SK-N-SH (cell line): ENCODE measurements around the gene CUBN. TPM values are rescaled to one million over a fixed set of nuclear protein-coding genes. Genes with fewer than 3 reads are reported as not detected.

Source experiments
- CTCF ChIA-PET: fragments of 300-600, 350-600 bp; formaldehyde crosslinking; extraction: SDS; loops from one replicate; lab custom pipeline; 2021; lab: Yijun Ruan, JAX
- POLR2A ChIA-PET: fragments of 350-600 bp; sonication (Branson Sonifier 250); formaldehyde crosslinking; extraction: SDS; loops from one replicate; lab custom pipeline; 2020; ENCODE audit warnings: antibody characterized with exemption, inconsistent platforms; lab: Yijun Ruan, JAX
- DNase-seq: peaks from one replicate; pipeline ENCODE4 v3.0.0; 2012
- H2AFZ ChIP-seq: fragments of 200-600 bp; sonication (generic); 2 replicates; pipeline ENCODE4 v1.8.1; 2016; ENCODE audit warnings: antibody characterized with exemption, mild to moderate bottlenecking, low read depth
- H3F3A ChIP-seq: fragments of 200-600 bp; sonication (generic); replicated peaks from 2 replicates; pipeline ENCODE3; 2016; ENCODE audit warnings: antibody characterized with exemption, mild to moderate bottlenecking; ENCODE audit not compliant: insufficient read depth
- H3K27ac ChIP-seq, 2 experiments: fragments of 200-500 bp in 1 of 2; fragments of 200-600 bp in 1 of 2; sonication (Bioruptor generic) in 1 of 2; sonication (generic), shearing (Covaris generic) in 1 of 2; 2 replicates each; pipeline versions ENCODE4 v1.5.1 to v1.6.1; 2014 to 2016; ENCODE audit warnings: low read depth in 2 of 2, inconsistent platforms in 1 of 2, low read length in 1 of 2, mild to moderate bottlenecking in 1 of 2, mixed read lengths in 1 of 2
- H3K27me3 ChIP-seq: fragments of 200-600 bp; sonication (generic), shearing (Covaris generic); 2 replicates; pipeline ENCODE4 v1.6.1; 2016; ENCODE audit warnings: mixed run types; ENCODE audit not compliant: insufficient read depth
- H3K36me3 ChIP-seq, 2 experiments: fragments of 200-500 bp in 1 of 2; fragments of 200-600 bp in 1 of 2; sonication (Bioruptor generic) in 1 of 2; sonication (generic) in 1 of 2; replicated peaks in 1 of 2; 2 replicates each; pipeline versions ENCODE3 to v1.5.1; 2014 to 2016; ENCODE audit warnings: low read length in 1 of 2, mild to moderate bottlenecking in 1 of 2; ENCODE audit not compliant: insufficient read depth in 2 of 2, control insufficient read depth in 1 of 2
- H3K4me1 ChIP-seq, 2 experiments: fragments of 200-500 bp in 1 of 2; fragments of 200-600 bp in 1 of 2; sonication (Bioruptor generic) in 1 of 2; sonication (generic), shearing (Covaris generic) in 1 of 2; 2 replicates each; pipeline versions ENCODE4 v1.5.1 to v1.6.1; 2014 to 2016; ENCODE audit warnings: low read depth in 1 of 2, low read length in 1 of 2, mixed run types in 1 of 2; ENCODE audit not compliant: insufficient read depth in 2 of 2, control insufficient read depth in 1 of 2
- H3K4me2 ChIP-seq: fragments of 200-600 bp; sonication (generic), shearing (Covaris generic); 2 replicates; pipeline ENCODE4 v1.6.1; 2017; ENCODE audit warnings: mixed run types
- H3K4me3 ChIP-seq, 2 experiments: fragments of 200-500 bp in 1 of 2; fragments of 200-600 bp in 1 of 2; sonication (Bioruptor generic) in 1 of 2; sonication (generic), shearing (Covaris generic) in 1 of 2; 2 replicates each; pipeline versions ENCODE4 v1.5.1 to v1.8.1; 2014 to 2016; ENCODE audit warnings: low read depth in 2 of 2, inconsistent platforms in 1 of 2, low read length in 1 of 2, mild to moderate bottlenecking in 1 of 2, mixed read lengths in 1 of 2, moderate library complexity in 1 of 2
- H3K79me2 ChIP-seq: fragments of 200-600 bp; sonication (generic); 2 replicates; pipeline ENCODE4 v1.8.1; 2017; ENCODE audit warnings: mild to moderate bottlenecking; ENCODE audit not compliant: insufficient read depth
- H3K9ac ChIP-seq: fragments of 200-600 bp; sonication (generic); 2 replicates; pipeline ENCODE4 v1.6.1; 2017; ENCODE audit warnings: mixed run types
- H3K9me2 ChIP-seq: fragments of 200-600 bp; sonication (generic); 2 replicates; pipeline ENCODE4 v1.6.1; 2017; ENCODE audit warnings: mixed run types
- H3K9me3 ChIP-seq: fragments of 200-600 bp; sonication (generic); 2 replicates; pipeline ENCODE4 v1.6.1; 2017; ENCODE audit warnings: mixed run types, mild to moderate bottlenecking, moderate library complexity
- H4K20me1 ChIP-seq: fragments of 200-600 bp; sonication (generic); 2 replicates; pipeline ENCODE4 v1.6.1; 2017; ENCODE audit warnings: mild to moderate bottlenecking, mixed run types; ENCODE audit not compliant: insufficient read depth
- ELF1 ChIP-seq: IDR thresholded peaks from 2 replicates; pipeline ENCODE4 v1.4.0; 2012
- EP300 ChIP-seq, 2 experiments: IDR thresholded peaks; 2 replicates each; pipeline versions ENCODE4 v1.4.0 to v1.6.1; 2012; ENCODE audit warnings: borderline replicate concordance in 1 of 2, low read depth in 1 of 2, low read length in 1 of 2
- FOSL2 ChIP-seq: IDR thresholded peaks from 2 replicates; pipeline ENCODE4 v1.4.0; 2012; ENCODE audit warnings: low read depth, mild to moderate bottlenecking, moderate library complexity, borderline replicate concordance
- FOXM1 ChIP-seq: IDR thresholded peaks from 2 replicates; pipeline ENCODE4 v1.4.0; 2012; ENCODE audit warnings: low read depth, mild to moderate bottlenecking
- GABPA ChIP-seq: IDR thresholded peaks from 2 replicates; pipeline ENCODE4 v1.4.0; 2012; ENCODE audit warnings: low read depth, mild to moderate bottlenecking
- IRF3 ChIP-seq: fragments of 150-350 bp; IDR thresholded peaks from 2 replicates; pipeline ENCODE4 v1.6.1; 2016; ENCODE audit warnings: mild to moderate bottlenecking, low read depth, low read length
- JUND ChIP-seq: IDR thresholded peaks from 2 replicates; pipeline ENCODE4 v1.4.0; 2012
- MEF2A ChIP-seq: IDR thresholded peaks from 2 replicates; pipeline ENCODE4 v1.4.0; 2012; ENCODE audit warnings: low read depth, borderline replicate concordance
- NRF1 ChIP-seq: IDR thresholded peaks from 2 replicates; pipeline ENCODE4 v1.6.1; 2012; ENCODE audit warnings: low read depth, mild to moderate bottlenecking, low read length
- PBX3 ChIP-seq: IDR thresholded peaks from 2 replicates; pipeline ENCODE4; 2012
- POLR2AphosphoS5 ChIP-seq: IDR thresholded peaks from 2 replicates; pipeline ENCODE4 v1.6.1; 2012; ENCODE audit warnings: low read depth, low read length
- RAD21 ChIP-seq: IDR thresholded peaks from 2 replicates; pipeline ENCODE4 v1.6.1; 2012; ENCODE audit warnings: mild to moderate bottlenecking, low read length
- RCOR1 ChIP-seq: fragments of 150-350 bp; IDR thresholded peaks from 2 replicates; pipeline ENCODE4 v1.6.1; 2017; ENCODE audit warnings: antibody characterized with exemption, low read length
- REST ChIP-seq: IDR thresholded peaks from 2 replicates; pipeline ENCODE4 v1.6.1; 2012; ENCODE audit warnings: mild to moderate bottlenecking, low read depth, low read length, moderate library complexity
- RFX5 ChIP-seq: IDR thresholded peaks from 2 replicates; pipeline ENCODE4 v1.6.1; 2012; ENCODE audit warnings: mild to moderate bottlenecking, improper control_type of control experiment, low read length
- RXRA ChIP-seq: IDR thresholded peaks from 2 replicates; pipeline ENCODE4 v1.4.0; 2012; ENCODE audit warnings: low read depth, mild to moderate bottlenecking, borderline replicate concordance
- SIN3A ChIP-seq: IDR thresholded peaks from 2 replicates; pipeline ENCODE4 v1.6.1; 2012; ENCODE audit warnings: low read depth, mild to moderate bottlenecking, low read length, moderate library complexity, borderline replicate concordance
- SMC3 ChIP-seq: IDR thresholded peaks from 2 replicates; pipeline ENCODE4 v1.6.1; 2012; ENCODE audit warnings: low read depth, low read length, improper control_type of control experiment
- YY1 ChIP-seq: IDR thresholded peaks from 2 replicates; pipeline ENCODE4 v1.4.0; 2012; ENCODE audit warnings: low read depth, mild to moderate bottlenecking
- WGBS: methylation state at CpG from one replicate; pipeline ENCODE4 v1.1.6; 2017; ENCODE audit warnings: low lambda C conversion rate; 5-methylcytosine and 5-hydroxymethylcytosine counted together
- polyA plus RNA-seq, 3 experiments: library from polyadenylated mRNA; depleted of rRNA; stranded (reverse); fragments of >200 nt; gene quantifications; 2 replicates each; pipeline ENCODE4 v1.2.3, GENCODE V29; 2012

The CUBN gene
- polyA plus RNA-seq, 1 of the 3 experiments (the other 2 are of a cell fraction) = 2.4 TPM

DNA sequence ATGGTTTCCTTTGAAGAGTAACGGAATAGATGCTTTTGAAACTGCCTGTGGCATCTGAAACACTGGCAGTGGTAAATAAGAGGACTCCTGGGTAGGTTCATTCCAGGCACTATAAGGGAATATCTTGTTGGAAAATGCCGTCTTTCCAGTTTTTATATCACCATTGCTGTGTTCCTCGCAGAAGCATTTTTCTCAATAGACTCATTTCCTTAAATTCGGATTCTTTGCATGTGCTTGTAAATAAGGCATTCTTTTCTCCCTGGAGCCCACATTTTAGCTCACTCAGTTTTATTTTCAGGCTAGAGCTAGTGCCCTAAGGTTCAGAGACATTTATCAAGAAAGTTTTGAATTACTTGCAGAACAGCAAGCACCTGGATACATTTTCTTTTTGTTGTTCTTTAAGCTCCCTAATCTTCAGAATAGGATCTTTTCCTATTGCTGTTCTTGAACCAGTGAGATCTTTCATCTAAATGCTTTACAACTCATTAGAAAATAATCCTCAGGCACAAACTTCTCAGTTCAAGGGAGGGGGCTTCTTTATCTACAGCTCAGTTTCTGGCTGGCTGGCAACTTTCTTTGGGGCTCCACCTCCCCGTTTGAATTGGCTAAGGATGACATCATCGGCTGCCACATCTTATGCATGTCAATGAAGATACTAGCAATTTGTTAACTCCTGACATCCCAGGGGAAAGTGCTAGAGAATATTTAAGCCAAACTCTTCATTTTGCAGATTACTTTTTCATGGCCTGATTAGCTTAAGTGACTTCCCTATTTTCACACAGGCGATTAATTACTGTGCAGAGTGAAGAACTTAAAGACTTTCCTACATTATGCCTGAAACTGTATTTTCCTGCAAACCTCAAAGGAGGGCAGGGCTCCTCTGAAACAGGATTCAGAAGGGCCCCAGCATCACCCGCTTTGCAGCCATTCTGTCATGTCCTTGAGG lies 178.7 kb downstream of the CUBN start:
- no peaks in the 10 kb centered on the region for H4K20me1 ChIP-seq
- H3K36me3 ChIP-seq = no peaks in the 10 kb centered on the region
- H3K9me3 ChIP-seq = no peaks in the 10 kb centered on the region
- TF ChIP-seq SIN3A (no peak), RCOR1 (no peak), JUND (peak; percentile 64), RAD21 (no peak), POLR2AphosphoS5 (peak; percentile 57; the same call in 1 of the 2 replicates), FOSL2 (peak; percentile 52; the same call in 1 of the 2 replicates), PBX3 (peak; percentile 97), EP300 (IDR thresholded peaks at IDR 0.05; ENCODE audit: borderline replicate concordance in 1 of 2, low read depth in 1 of 2, low read length in 1 of 2) (0 out of 4 replicates have a peak, but pooled peaks of 1 of the 2 experiments have one; percentile 19), NRF1 (no peak), IRF3 (no peak), FOXM1 (no peak), RXRA (0 out of 2 replicates have a peak, but pooled peaks have one; percentile 15)
- H3K79me2 ChIP-seq = no peaks in the 10 kb centered on the region
- ChIA-PET CTCF (no interaction called here), POLR2A (no interaction called here)
- peak overlapping the region; percentile 33 for H2AFZ ChIP-seq
- H3K27ac ChIP-seq = peak overlapping the region; percentile 72 to 95
- no peaks in the 10 kb centered on the region for H3K9me2 ChIP-seq
- peak; percentile 38 for DNase-seq
- 47% methylated on average over 8 of the region's 8 CpGs for WGBS
- H3K27me3 ChIP-seq = no peaks in the 10 kb centered on the region
- H3K4me2 ChIP-seq = peak overlapping the region; percentile 50
- H3K9ac ChIP-seq = peak overlapping the region; percentile 66
- H3F3A ChIP-seq = peaks cover 8% of the 10 kb centered on the region
- no peak overlapping the region for H3K4me3 ChIP-seq
- peaks cover 8 to 25% of the 10 kb centered on the region in 2 experiments; a peak in 3 of 4 replicates for H3K4me1 ChIP-seq

DNA sequence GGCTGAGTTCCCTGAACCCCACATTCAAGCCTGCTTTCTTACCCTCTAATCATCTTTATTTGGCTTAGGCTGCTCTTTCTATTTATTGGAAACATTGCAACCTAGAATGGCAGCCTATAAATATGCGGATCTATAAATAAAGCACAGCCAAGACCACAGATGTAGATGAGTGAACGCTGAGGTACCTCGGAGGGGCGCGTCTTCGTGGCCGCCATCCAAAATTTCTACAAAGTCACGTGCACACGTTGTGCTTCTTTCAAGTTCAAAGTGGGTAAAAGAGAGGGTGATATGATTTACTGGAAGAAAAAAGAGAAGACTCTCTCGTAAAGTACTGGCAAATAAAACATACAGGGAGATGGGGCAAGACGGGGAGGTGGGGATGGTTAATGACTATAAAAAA lies 179.8 kb downstream of the CUBN start:
- H3K9me2 ChIP-seq = no peaks in the 10 kb centered on the region
- H3K27ac ChIP-seq = peak overlapping the region in 1 of 2 experiments; percentile 95; a peak in 2 of 4 replicates
- no peaks in the 10 kb centered on the region for H3K36me3 ChIP-seq
- no peak overlapping the region for H3K9ac ChIP-seq
- H3K27me3 ChIP-seq = no peaks in the 10 kb centered on the region
- H3F3A ChIP-seq = peaks cover 14% of the 10 kb centered on the region
- CTCF ChIA-PET = no interaction called here
- no peak overlapping the region for H2AFZ ChIP-seq
- DNase-seq = no peak
- H3K79me2 ChIP-seq = no peaks in the 10 kb centered on the region
- no peak overlapping the region for H3K4me2 ChIP-seq
- H3K4me3 ChIP-seq = no peak overlapping the region
- H3K4me1 ChIP-seq = peaks cover 8 to 35% of the 10 kb centered on the region in 2 experiments; a peak in 3 of 4 replicates
- no peaks in the 10 kb centered on the region for H4K20me1 ChIP-seq
- WGBS = 89% methylated on average over 11 of the region's 11 CpGs
- POLR2A ChIA-PET = no interaction called here
- no peaks in the 10 kb centered on the region for H3K9me3 ChIP-seq
- no peak for TF ChIP-seq NRF1
- TF ChIP-seq RFX5 = no peak
- TF ChIP-seq MEF2A = no peak
- TF ChIP-seq FOSL2 = no peak
- no peak for TF ChIP-seq REST
- TF ChIP-seq SIN3A = no peak
- no peak for TF ChIP-seq GABPA
- TF ChIP-seq JUND = no peak
- no peak for TF ChIP-seq YY1
- no peak for TF ChIP-seq ELF1
- no peak for TF ChIP-seq SMC3
- no peak for TF ChIP-seq RAD21
- no peak for TF ChIP-seq IRF3
